IPS-NIHi7 (cell line): ENCODE data around the gene FKRP.
A peak's percentile ranks its signal among the peaks of the same experiment; 100 is the strongest.
"Not testable (repeated sequence)": the region's sequence is repeated elsewhere in the genome, so short reads cannot be mapped to it uniquely, and the experiment has no call there.

Experiments
- DNase-seq: peaks from one replicate; pipeline ENCODE4 v3.0.0; 2012; ENCODE audit warnings: mixed read lengths; ENCODE audit errors: extremely low spot score

The FKRP gene

GRCh38 chr19:46756544-46756888 lies 10.7 kb downstream of the FKRP start:
- DNase-seq: no peak

GRCh38 chr19:46759206-46759605 lies 13.3 kb downstream of the FKRP start:
- DNase-seq: no peak

GRCh38 chr19:46759817-46760333 lies 14.0 kb downstream of the FKRP start:
- DNase-seq: peak; percentile 12

- DNase-seq: no peak
Measured at GRCh38 chr19:46760363-46760762, 14.5 kb downstream of the FKRP start.

- not testable (repeated sequence) for DNase-seq
Measured at GRCh38 chr19:46760897-46761296, 15.0 kb downstream of the FKRP start.

- DNase-seq: no peak
Measured at GRCh38 chr19:46761418-46761831, 15.6 kb downstream of the FKRP start.

GRCh38 chr19:46762245-46762890 lies 16.5 kb downstream of the FKRP start:
- no peak for DNase-seq

- DNase-seq: no peak
Measured at GRCh38 chr19:46764817-46765291, 19.0 kb downstream of the FKRP start.

- peak; percentile 81 for DNase-seq
Measured at GRCh38 chr19:46766569-46767317, 20.9 kb downstream of the FKRP start.

GRCh38 chr19:46768746-46769145 lies 22.9 kb downstream of the FKRP start:
- not testable (repeated sequence) for DNase-seq

- DNase-seq: no peak
Measured at GRCh38 chr19:46772170-46773017, 26.5 kb downstream of the FKRP start.

GRCh38 chr19:46773018-46773399 lies 27.2 kb downstream of the FKRP start:
- DNase-seq: no peak

GRCh38 chr19:46775642-46776258 lies 29.9 kb downstream of the FKRP start:
- DNase-seq: no peak

- DNase-seq: peak; percentile 93
Measured at GRCh38 chr19:46776927-46777911, 31.4 kb downstream of the FKRP start.

GRCh38 chr19:46777956-46778645 lies 32.2 kb downstream of the FKRP start:
- not testable (repeated sequence) for DNase-seq

GRCh38 chr19:46782355-46783019 lies 36.6 kb downstream of the FKRP start:
- no peak for DNase-seq

- DNase-seq: no peak
Measured at GRCh38 chr19:46783670-46784069, 37.8 kb downstream of the FKRP start.

GRCh38 chr19:46784262-46785053 lies 38.6 kb downstream of the FKRP start:
- peak; percentile 66 for DNase-seq
